DOHH2 (cell line): ENCODE measurements around the gene CACNA1E.

Experiments used
- CTCF ChIP-seq: fragments of 200-600 bp; sonication (generic); IDR thresholded peaks from one replicate; pipeline ENCODE4 v1.5.1; 2014; ENCODE audit warnings: antibody characterized with exemption, mild to moderate bottlenecking, low read depth, low read length; ENCODE audit not compliant: poor library complexity, severe bottlenecking
- EZH2phosphoT487 ChIP-seq: fragments of 200-600 bp; sonication (generic); IDR thresholded peaks from 2 replicates; pipeline ENCODE4 v1.6.1; 2017; ENCODE audit warnings: borderline replicate concordance, mild to moderate bottlenecking, antibody characterized with exemption, low read length, moderate library complexity, mixed read lengths

- no peak for TF ChIP-seq CTCF
- TF ChIP-seq EZH2phosphoT487 = no peak
Observed at GRCh38 chr1:181743878-181744312, 260.6 kb downstream of the CACNA1E start.
